Activated CD4-positive, alpha-beta T cell treated with anti-CD3 and anti-CD28 coated beads, Interleukin-2, amount 50 U/mL, for 1 hour (primary cell): ENCODE measurements around the gene KCNQ1.

Experiments
- DNase-seq: peaks from one replicate; pipeline ENCODE4 v3.0.0-alpha.2; 2020

KCNQ1 gene

GRCh38 chr11:2660357-2660939 lies 215.6 kb downstream of the KCNQ1 start:
- DNase-seq: no peak

GRCh38 chr11:2661173-2662023 lies 216.6 kb downstream of the KCNQ1 start:
- no peak for DNase-seq

DNA sequence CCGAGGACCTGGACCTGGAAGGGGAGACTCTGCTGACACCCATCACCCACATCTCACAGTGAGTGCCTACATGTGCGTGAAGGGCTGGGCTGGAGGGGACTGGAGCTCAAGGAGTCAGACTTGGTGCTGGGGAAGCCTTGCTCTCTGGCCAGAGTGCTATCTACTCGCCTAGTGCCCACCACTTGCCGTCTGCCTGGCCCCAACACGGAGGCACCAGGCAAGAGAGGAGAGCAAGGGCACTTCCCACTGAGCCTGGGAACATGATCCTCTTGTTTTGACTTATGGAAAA lies 217.2 kb downstream of the KCNQ1 start:
- no peak for DNase-seq

DNA sequence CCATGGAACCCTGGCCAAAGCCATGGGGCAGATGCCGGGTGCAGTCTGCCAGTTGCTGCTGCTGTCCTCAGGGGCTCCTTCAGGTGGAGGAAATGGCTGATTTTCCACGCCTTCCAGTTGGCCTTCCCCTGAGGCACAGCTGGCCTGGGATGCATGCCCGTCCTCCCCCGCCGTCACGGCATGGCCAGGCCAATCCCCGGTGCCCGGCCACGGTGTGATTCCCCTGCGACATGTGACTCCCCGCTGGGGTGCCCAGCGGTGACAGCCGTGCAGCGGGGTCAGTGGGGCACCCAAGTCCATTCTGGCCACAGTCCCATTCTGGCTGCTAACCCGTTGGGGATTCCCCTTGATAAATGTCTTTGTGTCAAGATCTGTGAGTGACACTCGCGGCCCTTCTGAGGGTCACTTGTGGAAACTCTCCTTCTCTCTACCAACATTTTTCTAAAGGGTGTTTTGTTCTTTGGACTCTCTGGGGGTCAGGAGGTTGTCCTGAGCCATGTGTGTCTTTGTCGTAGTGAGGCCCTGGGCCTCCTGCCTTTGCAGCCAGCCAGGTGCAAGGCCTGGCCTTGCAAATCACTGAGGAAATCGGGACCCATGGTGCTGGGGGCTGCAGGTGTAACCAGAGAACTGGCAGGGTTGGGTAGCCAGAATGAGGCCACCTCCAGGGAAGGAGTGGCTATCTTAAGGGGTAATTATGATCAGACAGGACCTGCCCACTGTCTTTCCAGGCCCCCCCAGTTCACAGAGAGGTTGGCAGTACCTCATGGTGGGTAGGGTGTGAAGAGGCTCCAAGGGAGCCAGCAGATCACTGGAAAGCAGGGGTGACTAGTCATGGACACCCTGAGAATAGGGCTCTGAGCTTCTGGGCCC lies 217.9 kb downstream of the KCNQ1 start:
- DNase-seq: no peak

- DNase-seq: no peak
Measured at GRCh38 chr11:2663506-2663905, 218.7 kb downstream of the KCNQ1 start.

GRCh38 chr11:2663915-2664314 lies 219.1 kb downstream of the KCNQ1 start:
- no peak for DNase-seq

DNA sequence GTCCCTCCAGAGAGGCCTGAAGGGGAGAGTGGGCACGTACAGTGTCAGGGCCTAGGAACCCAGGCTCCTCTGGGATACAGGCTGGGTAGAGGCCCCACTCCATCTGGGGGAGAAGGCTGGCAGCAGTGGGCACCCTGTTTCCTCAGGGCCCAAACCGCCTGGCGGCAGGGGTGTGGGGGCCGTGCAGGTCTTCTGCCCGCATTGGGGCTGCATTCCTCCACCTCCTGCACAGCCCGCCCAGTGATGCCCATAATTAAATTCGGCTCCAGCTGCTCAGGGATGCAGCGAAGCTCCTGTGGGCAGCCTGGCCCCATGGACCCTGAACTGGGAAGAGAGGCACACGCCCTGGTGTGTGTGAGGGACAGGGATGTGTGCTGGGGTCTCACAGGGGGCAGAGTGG lies 219.6 kb downstream of the KCNQ1 start:
- DNase-seq: no peak

GRCh38 chr11:2664791-2665525 lies 220.2 kb downstream of the KCNQ1 start:
- DNase-seq: no peak

- no peak for DNase-seq
Measured at GRCh38 chr11:2665526-2666400, 221.0 kb downstream of the KCNQ1 start.

DNA sequence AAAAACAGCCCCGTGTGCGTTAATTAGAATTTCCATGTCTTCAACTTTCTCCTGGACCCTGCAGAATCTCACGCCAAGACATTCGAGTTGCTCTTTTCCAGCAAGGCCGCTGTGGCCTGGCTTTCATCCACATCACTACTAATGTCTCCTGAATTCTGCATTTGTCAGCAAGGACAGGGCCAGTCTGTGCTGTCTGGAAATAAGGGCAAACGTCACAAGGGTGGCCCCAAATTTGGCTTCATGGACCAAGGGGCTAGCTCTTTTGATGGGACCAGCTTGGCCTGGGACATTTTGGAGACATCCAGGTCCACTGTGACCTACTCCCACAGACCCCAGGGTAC lies 221.6 kb downstream of the KCNQ1 start:
- DNase-seq: no peak

GRCh38 chr11:2666828-2667570 lies 222.2 kb downstream of the KCNQ1 start:
- DNase-seq: no peak

GRCh38 chr11:2667940-2668339 lies 223.1 kb downstream of the KCNQ1 start:
- no peak for DNase-seq

- DNase-seq: no peak
Measured at GRCh38 chr11:2668876-2669275, 224.1 kb downstream of the KCNQ1 start.

DNA sequence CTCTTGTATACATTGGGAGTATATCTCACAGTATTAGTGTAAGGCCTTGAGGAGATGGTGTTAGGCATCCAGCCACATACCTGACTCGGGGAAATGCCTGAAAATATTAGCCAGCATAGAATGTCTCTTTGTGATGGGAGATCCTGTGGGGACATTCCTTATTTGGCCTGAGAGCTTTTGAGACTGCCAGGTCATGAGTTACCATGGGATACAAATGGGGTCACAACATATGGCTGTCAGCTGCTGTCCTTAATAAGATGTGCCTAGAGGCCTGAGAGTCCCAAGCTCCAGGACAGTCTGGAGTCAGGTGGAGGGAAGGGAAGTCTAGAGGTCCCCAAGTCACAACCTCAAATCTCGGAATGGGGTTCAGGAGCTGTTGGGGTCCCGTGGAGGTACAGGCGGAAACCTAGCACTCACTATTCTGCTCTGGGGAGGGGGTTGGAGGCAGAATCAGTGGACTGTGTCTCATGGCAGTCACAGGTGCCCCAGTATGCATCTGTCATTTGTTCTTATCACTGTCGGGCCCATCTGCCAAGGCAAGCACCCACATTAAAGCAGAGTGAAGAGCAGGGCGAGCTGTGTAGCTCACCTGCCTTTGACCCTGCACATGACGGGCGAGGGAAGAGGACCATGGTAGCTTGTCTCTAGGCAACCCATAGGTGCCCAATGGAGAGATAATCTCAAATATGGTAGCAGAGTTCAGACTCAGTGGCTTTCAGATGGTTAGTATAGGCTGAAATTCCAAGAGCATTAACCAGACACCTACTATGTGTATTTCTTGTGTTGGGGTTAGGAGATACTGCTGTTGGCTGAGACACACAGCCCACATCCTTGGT lies 225.0 kb downstream of the KCNQ1 start:
- no peak for DNase-seq

DNA sequence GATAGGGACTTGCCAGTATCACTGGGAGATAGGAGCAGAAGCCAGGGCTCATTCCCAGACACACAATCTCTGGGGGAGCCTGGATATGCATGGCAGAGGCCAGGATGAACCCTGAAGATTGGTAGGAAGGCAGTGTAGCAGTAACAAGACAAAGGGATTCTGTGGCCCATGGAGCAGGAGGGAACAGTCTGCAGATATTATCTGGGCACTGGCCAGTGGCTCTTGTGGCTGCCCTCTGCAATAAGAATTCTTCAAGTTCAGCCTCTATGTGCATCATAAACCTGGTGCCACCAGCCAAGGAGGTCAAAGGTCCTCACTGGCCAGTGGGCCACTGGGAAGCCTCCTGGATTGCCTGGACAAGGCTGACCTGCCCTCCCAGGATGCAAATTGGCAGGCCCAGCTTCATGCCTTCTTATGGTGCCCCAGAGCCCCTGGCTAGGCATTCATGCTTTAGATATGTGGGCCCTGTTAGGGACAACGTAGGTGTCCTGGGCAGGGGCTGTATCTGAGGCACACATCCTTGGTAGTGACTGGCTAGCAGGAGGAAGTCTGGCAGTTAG lies 225.8 kb downstream of the KCNQ1 start:
- DNase-seq: no peak

- no peak for DNase-seq
Measured at GRCh38 chr11:2671748-2672147, 226.9 kb downstream of the KCNQ1 start.

- DNase-seq: no peak
Measured at GRCh38 chr11:2672553-2673249, 227.9 kb downstream of the KCNQ1 start.

- DNase-seq: no peak
Measured at GRCh38 chr11:2673250-2673610, 228.4 kb downstream of the KCNQ1 start.

- no peak for DNase-seq
Measured at GRCh38 chr11:2673871-2674471, 229.2 kb downstream of the KCNQ1 start.
